ENCODE measurements around the gene DHX15. TPM values are rescaled to one million over a fixed set of nuclear protein-coding genes. Genes with fewer than 3 reads are reported as not detected.
"Not testable (repeated sequence)": the region's sequence is repeated elsewhere in the genome, so short reads cannot be mapped to it uniquely, and the experiment has no call there.

Gene DHX15
- polyA plus RNA-seq, 1 donor, result 142 TPM

- Histone ChIP-seq H3K9me3 (ENCODE audit: control insufficient read depth, low read depth, low read length) (no peaks in the 10 kb centered on the region), H3K27ac (ENCODE audit: low read length) (peak overlapping the region; percentile 31), H3K27me3 (ENCODE audit: control insufficient read depth, insufficient read depth, low read length) (no peaks in the 10 kb centered on the region), H3K36me3 (ENCODE audit: control insufficient read depth, insufficient read depth, low read length) (peaks cover 15% of the 10 kb centered on the region), H3K4me1 (ENCODE audit: control insufficient read depth, insufficient read depth, low read length) (no peaks in the 10 kb centered on the region), H3K4me3 (ENCODE audit: low read length) (no peak overlapping the region)
- no CpG with 5 or more reads among the region's 1 CpG for WGBS (ENCODE audit: insufficient coverage, low lambda C conversion rate)
- DNase-seq, result peak; percentile 17 to 59
These were observed 64.7 kb downstream of the DHX15 start for GRCh38 chr4:24519649-24520048.

GRCh38 chr4:24517676-24518075, 66.7 kb downstream of the DHX15 start:
- Histone ChIP-seq H3K9me3 (ENCODE audit: control insufficient read depth, low read depth, low read length) (no peaks in the 10 kb centered on the region), H3K27me3 (ENCODE audit: control insufficient read depth, insufficient read depth, low read length) (no peaks in the 10 kb centered on the region), H3K4me1 (ENCODE audit: control insufficient read depth, insufficient read depth, low read length) (no peaks in the 10 kb centered on the region), H3K36me3 (ENCODE audit: control insufficient read depth, insufficient read depth, low read length) (peaks cover 5% of the 10 kb centered on the region), H3K4me3 (ENCODE audit: low read length) (no peak overlapping the region), H3K27ac (ENCODE audit: low read length) (no peak overlapping the region)
- no CpG with 5 or more reads among the region's 2 CpGs for WGBS (ENCODE audit: insufficient coverage, low lambda C conversion rate)
- no peak for DNase-seq

GRCh38 chr4:24516926-24517325, 67.4 kb downstream of the DHX15 start:
- H3K27me3 ChIP-seq (ENCODE audit: control insufficient read depth, insufficient read depth, low read length), result no peaks in the 10 kb centered on the region
- no peaks in the 10 kb centered on the region for H3K4me1 ChIP-seq (ENCODE audit: control insufficient read depth, insufficient read depth, low read length)
- H3K27ac ChIP-seq (ENCODE audit: low read length), result no peak overlapping the region
- H3K4me3 ChIP-seq (ENCODE audit: low read length), result no peak overlapping the region
- no peak for DNase-seq
- H3K36me3 ChIP-seq (ENCODE audit: control insufficient read depth, insufficient read depth, low read length), result peaks cover 4% of the 10 kb centered on the region
- H3K9me3 ChIP-seq (ENCODE audit: control insufficient read depth, low read depth, low read length), result no peaks in the 10 kb centered on the region

GRCh38 chr4:24515698-24516097, 68.7 kb downstream of the DHX15 start:
- Histone ChIP-seq H3K4me1 (ENCODE audit: control insufficient read depth, insufficient read depth, low read length) (no peaks in the 10 kb centered on the region), H3K27ac (ENCODE audit: low read length) (no peak overlapping the region), H3K4me3 (ENCODE audit: low read length) (no peak overlapping the region), H3K36me3 (ENCODE audit: control insufficient read depth, insufficient read depth, low read length) (peaks cover 4% of the 10 kb centered on the region), H3K27me3 (ENCODE audit: control insufficient read depth, insufficient read depth, low read length) (no peaks in the 10 kb centered on the region), H3K9me3 (ENCODE audit: control insufficient read depth, low read depth, low read length) (no peaks in the 10 kb centered on the region)
- whole genome bisulfite sequencing (ENCODE audit: insufficient coverage, low lambda C conversion rate), result 100% methylated on average over 1 of the region's 5 CpGs
- DNase-seq, result no peak

- Histone ChIP-seq H3K9me3 (ENCODE audit: control insufficient read depth, low read depth, low read length) (no peaks in the 10 kb centered on the region), H3K36me3 (ENCODE audit: control insufficient read depth, insufficient read depth, low read length) (peaks cover 4% of the 10 kb centered on the region), H3K27me3 (ENCODE audit: control insufficient read depth, insufficient read depth, low read length) (no peaks in the 10 kb centered on the region), H3K4me3 (ENCODE audit: low read length) (no peak overlapping the region), H3K27ac (ENCODE audit: low read length) (no peak overlapping the region), H3K4me1 (ENCODE audit: control insufficient read depth, insufficient read depth, low read length) (no peaks in the 10 kb centered on the region)
- WGBS (ENCODE audit: insufficient coverage, low lambda C conversion rate), result no CpG with 5 or more reads among the region's 1 CpG
- DNase-seq, result no peak
These were observed 69.5 kb downstream of the DHX15 start for GRCh38 chr4:24514808-24515207.

GRCh38 chr4:24513718-24514117, 70.6 kb downstream of the DHX15 start:
- WGBS (ENCODE audit: insufficient coverage, low lambda C conversion rate), result no CpG with 5 or more reads among the region's 2 CpGs
- Histone ChIP-seq H3K9me3 (ENCODE audit: control insufficient read depth, low read depth, low read length) (no peaks in the 10 kb centered on the region), H3K36me3 (ENCODE audit: control insufficient read depth, insufficient read depth, low read length) (no peaks in the 10 kb centered on the region), H3K4me3 (ENCODE audit: low read length) (no peak overlapping the region), H3K27ac (ENCODE audit: low read length) (no peak overlapping the region), H3K4me1 (ENCODE audit: control insufficient read depth, insufficient read depth, low read length) (no peaks in the 10 kb centered on the region), H3K27me3 (ENCODE audit: control insufficient read depth, insufficient read depth, low read length) (no peaks in the 10 kb centered on the region)
- no peak for DNase-seq

GRCh38 chr4:24511371-24512063, 72.8 kb downstream of the DHX15 start:
- Histone ChIP-seq H3K36me3 (ENCODE audit: control insufficient read depth, insufficient read depth, low read length) (no peaks in the 10 kb centered on the region), H3K4me3 (ENCODE audit: low read length) (no peak overlapping the region), H3K27me3 (ENCODE audit: control insufficient read depth, insufficient read depth, low read length) (no peaks in the 10 kb centered on the region), H3K27ac (ENCODE audit: low read length) (no peak overlapping the region), H3K4me1 (ENCODE audit: control insufficient read depth, insufficient read depth, low read length) (no peaks in the 10 kb centered on the region), H3K9me3 (ENCODE audit: control insufficient read depth, low read depth, low read length) (no peaks in the 10 kb centered on the region)
- no peak for DNase-seq
- no CpG with 5 or more reads among the region's 5 CpGs for WGBS (ENCODE audit: insufficient coverage, low lambda C conversion rate)

- H3K4me1 ChIP-seq (ENCODE audit: control insufficient read depth, insufficient read depth, low read length), result no peaks in the 10 kb centered on the region
- no peaks in the 10 kb centered on the region for H3K9me3 ChIP-seq (ENCODE audit: control insufficient read depth, low read depth, low read length)
- DNase-seq, result no peak
- no peak overlapping the region for H3K4me3 ChIP-seq (ENCODE audit: low read length)
- no peaks in the 10 kb centered on the region for H3K27me3 ChIP-seq (ENCODE audit: control insufficient read depth, insufficient read depth, low read length)
- no peaks in the 10 kb centered on the region for H3K36me3 ChIP-seq (ENCODE audit: control insufficient read depth, insufficient read depth, low read length)
- 100% methylated on average over 1 of the region's 5 CpGs for WGBS (ENCODE audit: insufficient coverage, low lambda C conversion rate)
- no peak overlapping the region for H3K27ac ChIP-seq (ENCODE audit: low read length)
These were observed 74.3 kb downstream of the DHX15 start for GRCh38 chr4:24510091-24510490.

GRCh38 chr4:24508541-24508940, 75.8 kb downstream of the DHX15 start:
- WGBS (ENCODE audit: insufficient coverage, low lambda C conversion rate), result no CpG with 5 or more reads among the region's 2 CpGs
- DNase-seq, result no peak
- no peak overlapping the region for H3K27ac ChIP-seq (ENCODE audit: low read length)
- no peaks in the 10 kb centered on the region for H3K9me3 ChIP-seq (ENCODE audit: control insufficient read depth, low read depth, low read length)
- no peaks in the 10 kb centered on the region for H3K4me1 ChIP-seq (ENCODE audit: control insufficient read depth, insufficient read depth, low read length)
- H3K27me3 ChIP-seq (ENCODE audit: control insufficient read depth, insufficient read depth, low read length), result no peaks in the 10 kb centered on the region
- H3K4me3 ChIP-seq (ENCODE audit: low read length), result no peak overlapping the region
- no peaks in the 10 kb centered on the region for H3K36me3 ChIP-seq (ENCODE audit: control insufficient read depth, insufficient read depth, low read length)

GRCh38 chr4:24507439-24507838, 76.9 kb downstream of the DHX15 start:
- Histone ChIP-seq H3K27me3 (ENCODE audit: control insufficient read depth, insufficient read depth, low read length) (no peaks in the 10 kb centered on the region), H3K36me3 (ENCODE audit: control insufficient read depth, insufficient read depth, low read length) (no peaks in the 10 kb centered on the region), H3K4me3 (ENCODE audit: low read length) (no peak overlapping the region), H3K9me3 (ENCODE audit: control insufficient read depth, low read depth, low read length) (no peaks in the 10 kb centered on the region), H3K27ac (ENCODE audit: low read length) (no peak overlapping the region), H3K4me1 (ENCODE audit: control insufficient read depth, insufficient read depth, low read length) (no peaks in the 10 kb centered on the region)
- no peak for DNase-seq
- 100% methylated on average over 4 of the region's 7 CpGs for WGBS (ENCODE audit: insufficient coverage, low lambda C conversion rate)

GRCh38 chr4:24503090-24503489, 81.3 kb downstream of the DHX15 start:
- H3K27ac ChIP-seq (ENCODE audit: low read length); H3K4me3 ChIP-seq (ENCODE audit: low read length); H3K36me3 ChIP-seq (ENCODE audit: control insufficient read depth, insufficient read depth, low read length); H3K4me1 ChIP-seq (ENCODE audit: control insufficient read depth, insufficient read depth, low read length); H3K9me3 ChIP-seq (ENCODE audit: control insufficient read depth, low read depth, low read length); DNase-seq; H3K27me3 ChIP-seq (ENCODE audit: control insufficient read depth, insufficient read depth, low read length): not testable (repeated sequence)
- no CpG with 5 or more reads among the region's 10 CpGs for WGBS (ENCODE audit: insufficient coverage, low lambda C conversion rate)
